Stimulated activated naive CD8-positive, alpha-beta T cell treated with anti-CD3 and anti-CD28 coated beads, Interleukin-15, Interleukin-2, amounts not matched to agents 100 U/mL and 50 U/mL, for 24 hours (primary cell): Measurements from ENCODE around the gene CTAGE1.
"Not testable (repeated sequence)": the region's sequence is repeated elsewhere in the genome, so short reads cannot be mapped to it uniquely, and the experiment has no call there.

Experiments
- ATAC-seq: fragments of 150-1000 bp; cut with Tn5 transposase; one replicate; pipeline ENCODE4 v1.10.0; 2021
- DNase-seq: peaks from one replicate; pipeline ENCODE4 v3.0.0; 2021

The CTAGE1 gene

GRCh38 chr18:22434973-22435608, 17.4 kb upstream of the CTAGE1 start:
- no peak for ATAC-seq

DNA sequence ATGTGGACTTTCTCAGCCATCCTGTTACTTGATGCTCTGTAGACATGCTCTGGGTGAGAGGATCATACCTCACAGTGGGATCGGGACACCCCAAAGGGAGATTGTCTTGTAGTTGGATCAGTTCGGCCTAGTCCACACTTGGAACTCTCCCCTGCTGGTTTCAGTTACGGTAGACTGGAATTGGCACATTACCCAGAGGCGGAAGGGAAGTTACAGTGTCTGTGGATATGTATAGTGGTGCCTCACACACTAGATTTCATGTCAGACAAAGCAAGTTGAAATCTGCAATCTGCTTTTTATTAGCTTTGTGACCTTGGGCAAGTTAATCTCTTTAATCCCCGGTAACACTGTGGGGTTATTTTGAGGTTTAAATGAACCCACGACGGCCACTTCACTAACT, 16.2 kb upstream of the CTAGE1 start:
- DNase-seq (no peak), ATAC-seq (no peak)

More at GRCh38 chr18:22434973-22435608, 17.4 kb upstream of the CTAGE1 start:
- DNase-seq = no peak

DNA sequence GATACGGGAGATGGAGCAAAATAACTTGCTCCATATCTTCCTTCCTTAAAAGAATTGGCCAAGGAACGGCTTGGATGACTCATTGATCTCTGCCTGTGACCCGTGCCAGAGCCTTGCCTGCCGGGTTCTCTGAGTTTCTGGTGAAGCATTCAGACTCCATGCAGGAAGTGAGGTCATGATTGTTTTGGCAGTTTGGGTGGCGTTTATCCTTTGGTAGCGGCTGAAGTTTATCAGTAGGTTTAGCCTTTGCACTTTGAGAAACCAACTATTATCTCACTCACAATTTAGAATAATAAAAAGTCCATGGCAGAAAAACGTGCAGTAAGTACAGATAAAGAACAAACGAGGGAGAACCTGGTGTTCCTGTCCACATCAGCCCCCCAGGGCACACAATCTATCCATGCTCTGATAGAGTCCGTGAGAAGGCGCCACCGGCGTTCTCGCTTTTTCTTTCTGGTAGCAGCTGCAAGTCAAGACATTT, 15.0 kb upstream of the CTAGE1 start:
- no peak for DNase-seq
- no peak for ATAC-seq

DNA sequence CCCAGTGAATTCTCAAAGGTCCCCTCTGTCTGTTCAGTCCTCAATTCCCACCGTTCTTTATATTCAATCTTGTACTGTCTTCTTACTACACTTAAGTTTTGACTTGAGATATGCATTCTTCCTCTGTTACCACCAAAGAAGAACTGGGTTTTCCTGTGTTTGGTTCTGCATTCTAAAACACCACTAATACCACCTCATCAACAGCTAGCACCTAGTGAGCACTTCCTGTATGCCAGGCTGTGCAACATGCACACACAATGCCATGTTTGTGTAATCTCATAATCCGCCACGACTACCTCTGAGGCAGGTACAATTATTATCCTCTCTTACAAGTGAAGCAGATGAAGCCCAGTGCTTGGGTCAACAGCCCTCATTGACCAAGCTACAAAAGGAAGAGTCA, 11.8 kb upstream of the CTAGE1 start:
- ATAC-seq (no peak), DNase-seq (no peak)

DNA sequence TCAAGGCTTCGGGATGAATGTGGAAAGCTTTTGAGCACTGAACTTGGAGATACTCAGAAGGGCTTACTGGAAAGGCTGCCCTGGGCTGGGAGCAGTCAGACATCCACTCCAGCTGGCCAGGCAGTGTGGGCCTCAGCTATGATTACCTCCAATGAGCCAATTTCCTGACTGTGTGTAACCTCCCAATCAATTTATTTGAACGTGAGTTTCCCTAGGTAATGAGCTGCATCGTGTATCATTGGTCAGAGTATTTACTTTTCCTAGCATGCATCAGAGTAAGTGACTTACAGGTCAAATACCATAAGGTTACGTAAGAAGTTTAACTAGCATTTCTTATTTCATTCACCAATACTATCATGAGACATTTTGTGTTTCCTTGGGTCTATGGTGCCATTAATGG, 11.0 kb upstream of the CTAGE1 start:
- no peak for DNase-seq
- ATAC-seq = no peak

DNA sequence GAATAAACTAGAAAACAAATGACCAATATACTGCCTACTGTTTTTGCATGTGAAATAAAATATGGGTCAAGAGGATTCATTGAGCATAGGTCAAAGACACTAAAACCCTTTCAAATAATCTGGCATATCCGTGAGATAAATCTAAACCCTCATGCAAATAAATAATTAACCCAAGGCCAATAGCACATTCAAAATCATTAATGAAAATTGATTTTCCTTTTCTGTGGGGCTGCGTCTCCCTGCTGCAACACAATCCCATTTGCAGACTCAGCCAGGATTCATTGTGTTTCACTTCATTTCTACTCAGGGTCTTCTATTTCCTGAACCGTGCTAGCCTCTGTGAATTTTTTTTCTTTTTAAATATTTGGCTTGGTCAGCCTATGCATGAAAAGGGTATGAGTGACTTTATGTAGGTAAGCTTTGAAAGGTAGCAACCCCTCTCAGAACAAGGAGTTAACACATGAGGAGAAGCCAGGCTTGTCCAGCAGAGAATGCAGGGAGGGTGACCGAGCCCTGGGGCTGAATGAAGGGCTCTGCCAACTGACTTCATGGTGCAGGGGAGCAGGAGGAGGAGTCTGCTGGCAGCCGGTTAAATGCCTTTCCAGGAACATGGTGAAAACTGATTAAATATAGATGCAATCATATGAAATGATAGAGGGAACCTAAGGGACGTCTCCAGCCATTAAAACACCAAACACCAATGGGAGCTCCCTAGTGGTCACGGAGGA, 10.3 kb upstream of the CTAGE1 start:
- ATAC-seq = no peak

DNA sequence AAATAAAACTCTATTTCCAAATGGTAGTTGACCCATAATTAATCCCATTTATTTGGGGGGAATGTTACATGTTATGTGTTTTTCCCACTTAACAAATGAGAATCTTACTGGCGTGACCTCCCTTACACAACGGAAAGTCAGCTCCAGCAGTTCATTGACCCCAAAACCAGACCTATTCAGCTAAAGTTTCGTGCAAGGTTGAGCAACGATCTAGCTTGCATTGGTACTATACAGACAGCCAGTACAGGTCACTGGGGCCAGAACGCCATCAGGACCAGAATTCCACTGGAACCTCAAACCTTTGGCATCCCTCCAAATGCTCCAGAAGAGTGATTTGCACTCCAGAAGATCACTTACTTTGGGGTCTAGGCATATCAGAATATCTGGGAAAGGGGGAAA, 6.8 kb upstream of the CTAGE1 start:
- no peak for DNase-seq
- ATAC-seq = no peak

More for the DNA sequence above, 10.3 kb upstream of the CTAGE1 start:
- no peak for DNase-seq

GRCh38 chr18:22423878-22424564, 6.3 kb upstream of the CTAGE1 start:
- ATAC-seq (no peak), DNase-seq (no peak)

DNA sequence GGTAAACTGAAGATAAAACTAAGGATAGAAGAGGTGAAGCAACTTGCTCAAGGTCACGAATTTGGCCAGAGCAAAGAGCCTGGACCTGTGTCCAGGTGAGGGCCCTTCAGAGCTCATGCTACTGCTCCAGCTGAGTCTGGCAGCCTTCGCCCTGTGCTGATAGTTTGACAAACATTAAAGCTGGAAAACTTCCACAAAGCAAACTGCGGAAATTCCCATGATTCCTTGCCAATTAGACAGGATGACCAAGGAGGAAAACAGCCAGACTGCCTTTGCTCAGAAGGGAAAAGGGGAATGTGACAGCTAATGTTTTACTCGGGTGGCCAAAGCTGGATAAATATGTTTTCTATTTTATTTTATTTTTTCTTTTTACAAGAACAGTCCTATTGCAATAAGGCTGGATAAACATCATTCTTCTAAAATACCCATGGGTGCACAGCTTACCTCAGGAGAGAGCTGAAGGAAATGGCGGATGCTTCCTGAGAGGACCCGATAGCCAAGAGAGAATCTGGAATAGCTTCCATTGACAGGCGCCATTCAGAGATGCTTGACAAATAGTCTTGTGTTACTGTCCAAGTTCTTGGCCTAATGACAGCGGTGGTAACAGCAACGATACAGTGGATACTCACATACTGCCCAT, 5.3 kb upstream of the CTAGE1 start:
- no peak for DNase-seq
- ATAC-seq = no peak

DNA sequence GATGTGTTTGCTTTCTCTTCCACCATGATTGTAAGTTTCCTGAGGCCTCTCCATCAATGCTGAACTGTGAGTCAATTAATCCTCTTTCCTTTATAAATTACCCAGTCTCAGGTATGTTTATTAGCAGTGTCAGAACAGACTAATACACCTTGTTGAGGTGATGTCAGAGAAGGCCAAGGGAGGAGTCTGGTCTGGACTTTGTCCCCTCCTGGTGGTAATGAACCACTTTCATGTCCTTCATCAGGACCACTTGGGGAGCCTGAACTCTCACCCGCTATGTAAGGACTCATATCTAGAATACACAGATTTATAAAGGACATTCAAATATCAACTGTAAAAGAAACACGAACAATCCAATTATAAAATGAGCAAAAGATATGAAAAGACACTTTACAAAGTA, 2.9 kb upstream of the CTAGE1 start:
- DNase-seq = no peak
- no peak for ATAC-seq

GRCh38 chr18:22412176-22412911, 5.4 kb downstream of the CTAGE1 start:
- no peak for DNase-seq
- ATAC-seq = no peak

DNA sequence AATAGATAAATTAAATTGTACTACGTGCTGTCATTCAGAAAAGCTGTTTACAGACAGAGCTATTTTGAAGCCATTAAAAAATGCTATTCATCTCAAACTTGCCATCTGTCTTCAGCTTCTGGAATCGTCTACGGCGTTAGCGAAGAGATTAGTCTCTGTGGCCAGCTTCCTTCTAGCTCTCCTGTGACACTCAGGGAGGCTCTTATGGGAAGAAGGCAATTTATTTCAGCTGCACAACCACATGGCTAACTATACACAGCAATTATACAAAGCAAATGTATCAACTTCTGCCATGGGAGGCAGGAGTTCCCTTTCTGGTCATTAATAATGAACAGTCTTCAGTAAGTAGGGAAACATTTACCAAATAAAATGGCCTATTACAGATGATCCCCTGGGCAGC, 6.3 kb downstream of the CTAGE1 start:
- DNase-seq = no peak
- ATAC-seq = no peak

DNA sequence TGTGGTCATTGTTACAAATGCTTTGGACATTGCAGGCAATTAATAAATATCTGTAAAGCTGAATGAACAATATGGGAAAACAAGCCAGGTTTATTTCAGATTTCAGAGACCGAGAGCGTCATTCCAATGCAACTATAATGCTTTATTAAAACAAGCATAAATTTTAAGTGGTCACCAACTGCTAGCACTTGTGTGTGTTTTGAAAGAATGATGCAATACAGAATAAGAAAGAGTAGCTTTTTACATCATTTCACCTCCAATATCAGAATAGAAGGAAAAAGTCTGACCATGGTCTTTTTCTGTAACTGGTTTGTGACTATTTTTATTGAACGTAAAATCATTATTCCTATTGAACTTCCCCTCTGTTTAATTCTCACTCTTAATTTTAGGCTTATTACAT, 7.6 kb downstream of the CTAGE1 start:
- no peak for ATAC-seq
- DNase-seq = no peak

DNA sequence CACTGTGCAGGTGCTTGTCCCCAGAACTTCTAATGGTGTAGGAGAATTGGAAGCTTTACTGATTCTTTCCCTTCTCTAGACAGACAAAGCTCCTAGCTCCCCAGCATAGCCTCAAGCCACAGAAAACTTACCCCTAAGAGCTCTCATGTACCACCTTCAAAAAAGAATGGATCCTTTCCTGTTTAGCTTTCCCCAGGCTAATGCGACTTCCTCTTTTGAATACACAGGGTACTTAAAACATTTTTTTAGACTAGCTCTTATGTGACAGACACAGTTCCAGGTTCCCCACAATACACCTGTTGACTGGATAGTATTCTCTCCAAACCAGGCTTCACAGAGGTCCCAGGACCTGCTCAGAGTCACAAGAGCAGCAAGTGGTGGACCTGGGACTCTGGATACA, 8.3 kb downstream of the CTAGE1 start:
- ATAC-seq (no peak), DNase-seq (no peak)

GRCh38 chr18:22408059-22408458, 9.7 kb downstream of the CTAGE1 start:
- no peak for ATAC-seq
- no peak for DNase-seq

GRCh38 chr18:22405142-22405541, 12.6 kb downstream of the CTAGE1 start:
- ATAC-seq (no peak), DNase-seq (no peak)

GRCh38 chr18:22403950-22404349, 13.8 kb downstream of the CTAGE1 start:
- DNase-seq (no peak), ATAC-seq (no peak)

DNA sequence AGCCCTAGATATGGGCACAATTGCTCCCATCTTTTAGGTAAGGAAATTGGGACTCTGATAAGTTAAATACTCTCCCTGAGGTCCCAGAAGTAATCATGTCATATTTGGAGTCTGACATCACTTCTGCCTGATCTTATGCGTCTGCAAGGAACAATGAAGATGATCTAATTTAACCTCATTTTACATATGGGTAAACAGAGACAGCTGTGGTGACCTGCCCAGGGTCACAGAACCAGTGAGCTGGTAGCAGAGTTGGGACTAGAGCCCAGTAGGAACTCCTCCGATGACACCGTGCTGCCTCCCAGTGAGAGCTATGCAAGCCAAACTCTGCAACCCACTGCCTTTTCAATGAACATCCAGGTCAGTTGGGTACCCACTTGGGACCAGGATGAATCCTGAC, 17.8 kb downstream of the CTAGE1 start:
- ATAC-seq (no peak), DNase-seq (no peak)

GRCh38 chr18:22398464-22398863, 19.3 kb downstream of the CTAGE1 start:
- ATAC-seq = no peak
- no peak for DNase-seq

DNA sequence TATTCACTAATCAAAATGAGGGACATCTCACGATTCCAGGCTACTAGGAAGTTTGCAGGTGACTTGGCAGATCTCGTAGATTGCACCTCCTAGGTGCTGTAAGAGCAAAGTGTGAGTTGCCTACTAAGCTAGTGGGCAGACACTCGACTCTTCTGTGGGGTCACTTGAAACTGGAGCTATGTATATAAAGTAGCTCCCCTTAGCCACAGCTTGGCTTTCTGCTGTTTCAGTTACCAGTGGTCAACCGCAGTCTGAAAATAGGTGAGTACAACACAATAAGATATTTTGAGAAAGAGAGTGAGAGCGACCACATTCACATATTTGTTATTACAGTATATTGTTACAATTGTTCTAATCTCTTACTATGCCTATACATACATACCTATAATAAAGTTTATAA, 23.3 kb downstream of the CTAGE1 start:
- ATAC-seq (no peak), DNase-seq (no peak)

- ATAC-seq, DNase-seq: not testable (repeated sequence)
Observed at GRCh38 chr18:22393164-22393563, 24.6 kb downstream of the CTAGE1 start.
